CD8-positive, alpha-beta memory T cell (primary cell): ENCODE results near the gene MSH3. TPM values are rescaled to one million over a fixed set of nuclear protein-coding genes. Genes with fewer than 3 reads are reported as not detected.
"Not testable (repeated sequence)": the region's sequence is repeated elsewhere in the genome, so short reads cannot be mapped to it uniquely, and the experiment has no call there.

Experiments
- CTCF ChIA-PET: fragments of 350-600 bp; sonication (Branson Sonifier 250); formaldehyde crosslinking; loops from one replicate; lab custom pipeline; 2021; ENCODE audit warnings: antibody characterized with exemption; lab: Charles Lee
- POLR2A ChIA-PET: fragments of 350-600 bp; sonication (Branson Sonifier 250); formaldehyde crosslinking; loops from one replicate; lab custom pipeline; 2021; ENCODE audit warnings: antibody characterized with exemption; lab: Charles Lee
- DNase-seq, 5 donors: peaks; one replicate each; pipeline versions ENCODE4 v3.0.0 to v3.0.0-alpha.2; 2020 to 2022; ENCODE audit warnings: mixed read lengths in 1 of 5
- H3K27ac ChIP-seq: one replicate; pipeline ENCODE4 v1.7.0; 2013; ENCODE audit warnings: low read depth, mild to moderate bottlenecking, low read length, moderate library complexity
- H3K27me3 ChIP-seq: 2 replicates; pipeline ENCODE4 v1.7.0; 2013; ENCODE audit warnings: low read length, mild to moderate bottlenecking; ENCODE audit not compliant: insufficient read depth, poor library complexity, severe bottlenecking
- H3K36me3 ChIP-seq: 2 replicates; pipeline ENCODE4 v1.7.0; 2013; ENCODE audit warnings: mild to moderate bottlenecking, low read length, moderate library complexity; ENCODE audit not compliant: insufficient read depth
- H3K4me1 ChIP-seq: 2 replicates; pipeline ENCODE4 v1.7.0; 2013; ENCODE audit warnings: mild to moderate bottlenecking, low read length, moderate library complexity; ENCODE audit not compliant: insufficient read depth
- H3K4me3 ChIP-seq: 2 replicates; pipeline ENCODE4 v1.7.0; 2013; ENCODE audit warnings: mild to moderate bottlenecking, low read length
- H3K9me3 ChIP-seq: 2 replicates; pipeline ENCODE4 v1.7.0; 2013; ENCODE audit warnings: mild to moderate bottlenecking, low read length
- H3K27ac Mint-ChIP-seq, 8 donors: one replicate each; pipeline ENCODE4 v1.8.0; 2020 to 2021; ENCODE audit warnings: mixed read lengths in 8 of 8, mild to moderate bottlenecking in 6 of 8, inconsistent platforms in 3 of 8, moderate library complexity in 3 of 8
- H3K27me3 Mint-ChIP-seq, 2 donors: one replicate each; pipeline ENCODE4 v1.8.0; 2020 to 2021; ENCODE audit warnings: mixed read lengths in 2 of 2, mild to moderate bottlenecking in 1 of 2, moderate library complexity in 1 of 2
- H3K36me3 Mint-ChIP-seq, 3 donors: one replicate each; pipeline ENCODE4 v1.8.0; 2020 to 2021; ENCODE audit warnings: mixed read lengths in 3 of 3, inconsistent platforms in 1 of 3, mild to moderate bottlenecking in 1 of 3
- H3K4me1 Mint-ChIP-seq, 3 donors: one replicate each; pipeline ENCODE4 v1.8.0; 2020 to 2021; ENCODE audit warnings: mixed read lengths in 3 of 3, inconsistent platforms in 1 of 3, mild to moderate bottlenecking in 1 of 3
- H3K4me3 Mint-ChIP-seq, 7 donors: one replicate each; pipeline ENCODE4 v1.8.0; 2020 to 2021; ENCODE audit warnings: mixed read lengths in 7 of 7, mild to moderate bottlenecking in 6 of 7, moderate library complexity in 4 of 7, inconsistent platforms in 2 of 7
- H3K9me3 Mint-ChIP-seq, 5 donors: one replicate each; pipeline ENCODE4 v1.8.0; 2020 to 2022; ENCODE audit warnings: mixed read lengths in 5 of 5, mild to moderate bottlenecking in 3 of 5, moderate library complexity in 2 of 5, inconsistent platforms in 1 of 5
- polyA plus RNA-seq: library from polyadenylated mRNA; unstranded; fragments of 300-500 nt; fragmentation: Illumina TruSeq; gene quantifications from one replicate; pipeline ENCODE4 v1.2.3, GENCODE V29; 2021
- total RNA-seq, 2 experiments: library from RNA; stranded (reverse); gene quantifications; one replicate each; pipeline ENCODE4 v1.2.3, GENCODE V29; 2021

Gene MSH3
- total and polyA plus RNA-seq, 3 experiments from 2014 or later, result 13.1 to 19.8 (median 19.2) TPM

DNA sequence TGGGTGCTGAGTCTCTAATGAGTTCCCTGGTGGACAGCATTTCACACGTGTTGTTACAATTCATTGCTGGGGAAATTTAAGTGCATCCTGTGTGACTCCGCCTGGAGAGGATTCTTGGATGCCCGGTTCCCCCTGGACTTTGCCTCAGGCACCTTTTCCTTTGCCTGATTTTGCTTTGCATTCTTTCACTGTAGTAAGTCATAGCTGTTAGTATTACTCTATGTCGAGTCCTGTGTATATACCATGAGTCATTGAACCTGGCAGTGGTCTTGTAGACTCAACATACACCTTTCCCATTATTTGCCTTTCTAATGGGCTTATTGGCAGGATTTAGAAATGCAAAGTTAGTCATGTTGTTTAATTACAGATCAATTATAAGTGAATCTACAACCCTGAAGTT lies 82.3 kb downstream of the MSH3 start:
- peaks cover 13 to 28% (median 20%) of the 10 kb centered on the region in 3 donors for H3K36me3 Mint-ChIP-seq
- POLR2A ChIA-PET, result no interaction called here

DNA sequence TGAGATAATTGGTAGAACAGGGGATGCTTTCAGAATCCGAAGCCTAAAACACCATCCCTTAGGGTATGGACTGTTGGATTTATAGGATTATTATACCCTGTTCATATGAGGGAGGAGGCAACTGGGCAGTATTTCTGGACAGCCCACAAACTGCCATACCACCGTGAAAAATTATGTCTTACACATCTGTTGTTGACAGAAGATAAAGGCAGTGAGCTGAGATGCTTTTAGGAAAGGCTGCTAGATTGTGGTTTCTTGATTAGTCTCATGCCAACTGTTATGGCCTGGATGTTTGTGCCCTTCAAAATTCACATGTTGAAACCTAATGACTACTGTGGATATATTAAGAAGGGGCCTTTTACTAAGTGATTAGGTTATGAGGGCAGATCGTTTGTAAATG lies 84.0 kb downstream of the MSH3 start:
- peak overlapping the region in 7 of 8 donors; percentile 4 to 52 (median 20) for H3K27ac Mint-ChIP-seq
- Histone ChIP-seq H3K27me3 (no peaks in the 10 kb centered on the region), H3K4me1 (peaks cover 6% of the 10 kb centered on the region), H3K27ac (no peak overlapping the region), H3K4me3 (no peak overlapping the region), H3K9me3 (no peaks in the 10 kb centered on the region), H3K36me3 (no peaks in the 10 kb centered on the region)
- H3K27me3 Mint-ChIP-seq, result no peaks in the 10 kb centered on the region
- H3K4me1 Mint-ChIP-seq, result peaks cover 36 to 63% (median 56%) of the 10 kb centered on the region in 3 donors
- ChIA-PET POLR2A (no interaction called here), CTCF (no interaction called here)
- no peaks in the 10 kb centered on the region for H3K9me3 Mint-ChIP-seq
- H3K36me3 Mint-ChIP-seq, result peaks cover 6 to 30% (median 16%) of the 10 kb centered on the region in 3 donors
- no peak overlapping the region for H3K4me3 Mint-ChIP-seq
- DNase-seq, result no peak

More for the DNA sequence above, 82.3 kb downstream of the MSH3 start:
- Mint-ChIP-seq H3K4me1 (peaks cover 32 to 49% (median 42%) of the 10 kb centered on the region in 3 donors), H3K9me3 (no peaks in the 10 kb centered on the region), H3K27me3 (no peaks in the 10 kb centered on the region), H3K4me3 (no peak overlapping the region), H3K27ac (peak overlapping the region in 1 of 8 donors; percentile 62)
- Histone ChIP-seq H3K4me1 (peaks cover 6% of the 10 kb centered on the region), H3K4me3 (no peak overlapping the region), H3K27ac (no peak overlapping the region), H3K36me3 (no peaks in the 10 kb centered on the region), H3K27me3 (no peaks in the 10 kb centered on the region), H3K9me3 (no peaks in the 10 kb centered on the region)
- no peak for DNase-seq
- CTCF ChIA-PET, result no interaction called here

DNA sequence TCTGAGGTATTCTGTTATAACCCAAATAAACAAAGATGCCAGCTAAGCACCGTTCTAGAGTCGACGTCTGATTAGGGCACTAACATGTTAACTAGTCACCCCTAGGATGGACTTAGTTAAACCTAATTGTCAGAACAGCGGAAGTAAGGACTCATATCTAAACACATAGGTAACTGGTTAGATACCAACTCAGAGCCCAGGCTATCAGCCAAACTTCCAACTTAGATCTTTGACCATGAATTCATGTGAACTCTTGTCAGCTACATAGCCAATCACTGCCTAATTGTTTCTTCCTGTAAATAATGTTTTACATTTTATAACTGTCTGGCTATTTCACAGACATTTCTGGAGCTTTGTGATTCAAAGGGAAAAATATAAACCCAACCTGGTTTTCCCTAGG lies 84.6 kb downstream of the MSH3 start:
- H3K36me3 Mint-ChIP-seq, result peaks cover 6 to 28% (median 20%) of the 10 kb centered on the region in 3 donors
- H3K9me3 ChIP-seq, result no peaks in the 10 kb centered on the region
- H3K4me1 ChIP-seq, result peaks cover 6% of the 10 kb centered on the region
- H3K4me3 Mint-ChIP-seq, result no peak overlapping the region
- H3K27me3 Mint-ChIP-seq, result no peaks in the 10 kb centered on the region
- DNase-seq, result no peak
- H3K27ac Mint-ChIP-seq, result peak overlapping the region in 5 of 8 donors; percentile 9 to 73 (median 59)
- ChIA-PET POLR2A (no interaction called here), CTCF (no interaction called here)
- H3K27ac ChIP-seq, result no peak overlapping the region
- no peaks in the 10 kb centered on the region for H3K27me3 ChIP-seq
- H3K9me3 Mint-ChIP-seq, result peaks cover 0 to 1% (median 0%) of the 10 kb centered on the region in 5 donors
- no peaks in the 10 kb centered on the region for H3K36me3 ChIP-seq
- H3K4me1 Mint-ChIP-seq, result peaks cover 39 to 66% (median 59%) of the 10 kb centered on the region in 3 donors
- no peak overlapping the region for H3K4me3 ChIP-seq

DNA sequence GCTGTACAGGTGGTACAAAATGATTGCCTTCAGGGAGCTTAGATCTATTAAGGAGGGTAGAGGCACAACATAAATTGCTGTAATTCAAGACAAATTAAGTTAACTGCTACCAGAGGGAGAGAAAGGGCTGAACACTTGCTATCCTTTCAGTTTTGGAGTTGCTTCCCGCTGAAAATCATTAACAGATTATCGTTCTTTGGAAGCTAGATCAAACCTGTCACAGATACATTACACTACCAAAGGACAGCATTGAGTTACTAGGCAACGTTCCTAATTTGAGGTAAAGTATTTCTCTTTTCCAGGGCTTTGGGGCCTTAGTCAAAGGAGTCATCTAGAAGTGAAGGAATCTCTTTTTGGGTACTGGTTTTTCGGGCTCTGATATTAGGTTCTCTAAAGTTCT lies 85.0 kb downstream of the MSH3 start:
- no peaks in the 10 kb centered on the region for H3K27me3 Mint-ChIP-seq
- peaks cover 0 to 5% (median 0%) of the 10 kb centered on the region in 5 donors for H3K9me3 Mint-ChIP-seq
- no peaks in the 10 kb centered on the region for H3K27me3 ChIP-seq
- DNase-seq, result no peak
- H3K27ac ChIP-seq, result no peak overlapping the region
- no peak overlapping the region for H3K4me3 ChIP-seq
- no peaks in the 10 kb centered on the region for H3K36me3 ChIP-seq
- H3K9me3 ChIP-seq, result no peaks in the 10 kb centered on the region
- peaks cover 6% of the 10 kb centered on the region for H3K4me1 ChIP-seq
- ChIA-PET POLR2A (no interaction called here), CTCF (no interaction called here)
- H3K4me1 Mint-ChIP-seq, result peaks cover 42 to 70% (median 63%) of the 10 kb centered on the region in 3 donors
- H3K27ac Mint-ChIP-seq, result peak overlapping the region; percentile 17 to 73 (median 62)
- peaks cover 8 to 28% (median 24%) of the 10 kb centered on the region in 3 donors for H3K36me3 Mint-ChIP-seq
- H3K4me3 Mint-ChIP-seq, result no peak overlapping the region

DNA sequence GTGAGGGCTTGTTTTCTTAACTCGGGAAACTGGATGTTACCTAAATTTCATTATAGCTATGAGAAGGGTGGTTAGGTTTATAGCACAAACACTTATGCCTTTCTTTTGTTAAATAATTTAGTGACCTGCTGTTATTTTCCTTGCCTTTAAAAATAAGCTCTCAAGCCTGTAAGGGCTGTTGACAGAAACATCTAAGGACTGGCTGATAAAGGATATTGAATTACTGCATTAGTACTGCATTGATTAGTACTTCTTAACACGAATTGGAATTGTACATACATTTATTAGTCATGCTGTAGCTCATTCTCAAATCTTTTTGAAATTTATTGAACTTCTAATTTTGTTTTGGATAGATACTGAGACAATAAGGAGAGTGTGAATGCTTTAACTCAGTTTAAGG lies 85.4 kb downstream of the MSH3 start:
- H3K4me3 Mint-ChIP-seq, result peak overlapping the region in 3 of 7 donors; percentile 11 to 20 (median 20)
- Histone ChIP-seq H3K4me1 (peaks cover 6% of the 10 kb centered on the region), H3K36me3 (peaks cover 4% of the 10 kb centered on the region), H3K27me3 (no peaks in the 10 kb centered on the region), H3K9me3 (no peaks in the 10 kb centered on the region), H3K4me3 (no peak overlapping the region), H3K27ac (no peak overlapping the region)
- peak overlapping the region in 6 of 8 donors; percentile 41 to 73 (median 66) for H3K27ac Mint-ChIP-seq
- ChIA-PET CTCF (no interaction called here), POLR2A (no interaction called here)
- H3K27me3 Mint-ChIP-seq, result no peaks in the 10 kb centered on the region
- peaks cover 46 to 74% (median 67%) of the 10 kb centered on the region in 3 donors for H3K4me1 Mint-ChIP-seq
- H3K9me3 Mint-ChIP-seq, result peaks cover 0 to 5% (median 0%) of the 10 kb centered on the region in 5 donors
- H3K36me3 Mint-ChIP-seq, result peaks cover 9 to 28% (median 28%) of the 10 kb centered on the region in 3 donors
- DNase-seq, result no peak

DNA sequence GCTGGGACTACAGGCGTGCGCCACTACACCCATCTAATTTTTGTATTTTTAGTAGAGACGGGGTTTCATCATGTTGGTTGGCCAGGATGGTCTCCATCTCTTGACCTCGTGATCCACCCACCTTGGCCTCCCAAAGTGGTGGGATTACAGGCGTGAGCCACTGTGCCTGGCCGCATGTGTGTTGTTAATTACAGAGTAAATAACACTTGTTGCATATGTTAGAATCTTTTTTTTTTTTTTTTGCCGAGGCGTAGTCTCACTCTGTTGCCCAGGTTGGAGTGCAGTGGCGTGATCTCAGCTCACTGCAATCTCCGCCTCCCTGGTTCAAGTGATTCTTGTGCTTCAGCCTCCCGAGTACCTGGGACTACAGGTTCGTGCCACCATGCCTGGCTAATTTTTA lies 86.0 kb downstream of the MSH3 start:
- H3K4me3 ChIP-seq, H3K9me3 ChIP-seq, CTCF ChIA-PET, H3K27me3 ChIP-seq, H3K4me1 ChIP-seq, H3K27me3 Mint-ChIP-seq, DNase-seq, H3K36me3 ChIP-seq, POLR2A ChIA-PET, H3K9me3 Mint-ChIP-seq, H3K27ac ChIP-seq: not testable (repeated sequence)
- peak overlapping the region in 7 of 8 donors; percentile 37 to 91 (median 71) for H3K27ac Mint-ChIP-seq
- H3K36me3 Mint-ChIP-seq, result peaks cover 13 to 33% (median 32%) of the 10 kb centered on the region in 3 donors
- H3K4me1 Mint-ChIP-seq, result peaks cover 50 to 80% (median 72%) of the 10 kb centered on the region in 3 donors
- peak overlapping the region in 5 of 7 donors; percentile 24 to 79 (median 76) for H3K4me3 Mint-ChIP-seq

DNA sequence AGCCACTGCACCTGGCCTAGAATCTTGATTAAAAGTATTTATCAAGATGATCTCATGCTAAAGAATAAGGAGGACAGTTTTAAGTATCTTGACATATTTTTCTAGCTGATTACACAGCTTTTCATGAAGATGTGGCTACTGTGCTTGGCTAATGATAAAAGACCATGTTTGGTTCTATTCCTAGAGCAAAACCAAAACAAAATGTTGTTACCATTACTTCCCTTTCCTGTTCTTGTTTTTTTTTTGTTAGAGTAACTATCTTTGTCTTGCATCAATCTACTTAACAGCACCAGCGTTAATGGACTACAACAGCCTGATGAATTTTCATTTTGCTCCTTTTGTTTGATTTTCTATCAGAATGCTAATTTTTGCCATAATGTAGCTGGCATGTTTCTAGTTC lies 86.5 kb downstream of the MSH3 start:
- DNase-seq, result no peak
- CTCF ChIA-PET, result no interaction called here
- Mint-ChIP-seq H3K27me3 (no peaks in the 10 kb centered on the region), H3K36me3 (peaks cover 15 to 37% (median 35%) of the 10 kb centered on the region in 3 donors), H3K9me3 (peaks cover 0 to 5% (median 0%) of the 10 kb centered on the region in 5 donors), H3K4me3 (peak overlapping the region; percentile 24 to 79 (median 76)), H3K27ac (peak overlapping the region; percentile 37 to 91 (median 74)), H3K4me1 (peaks cover 50 to 85% (median 78%) of the 10 kb centered on the region in 3 donors)
- Histone ChIP-seq H3K36me3 (peaks cover 5% of the 10 kb centered on the region), H3K27ac (no peak overlapping the region), H3K4me3 (no peak overlapping the region), H3K4me1 (peaks cover 6% of the 10 kb centered on the region), H3K27me3 (no peaks in the 10 kb centered on the region), H3K9me3 (no peaks in the 10 kb centered on the region)
- POLR2A ChIA-PET, result interaction anchor here (0.7 to 0.9 kb wide), 2 partner anchors 18 to 560 kb away, joined by 3 read pairs; partner anchors contain the start of gene ZCCHC9

DNA sequence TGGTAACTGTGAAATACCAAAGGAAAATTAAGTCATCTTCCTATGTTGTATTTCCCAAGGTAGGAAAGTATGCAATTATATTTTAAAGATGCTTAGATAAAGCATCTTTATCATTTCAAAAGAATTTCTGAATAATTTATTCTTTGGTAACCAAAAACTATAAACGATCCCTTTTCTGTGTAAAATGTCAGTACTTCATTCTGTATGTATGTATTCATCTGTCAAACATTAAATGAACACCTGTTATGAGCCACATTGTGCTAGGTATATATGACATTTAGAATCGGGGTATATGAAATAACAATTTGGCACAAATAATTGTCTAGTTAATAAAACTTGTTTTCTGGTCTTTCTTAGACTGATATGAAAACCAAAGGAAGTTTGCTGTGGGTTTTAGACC lies 89.7 kb downstream of the MSH3 start:
- H3K27ac Mint-ChIP-seq, result peak overlapping the region in 1 of 8 donors; percentile 17
- Histone ChIP-seq H3K27me3 (no peaks in the 10 kb centered on the region), H3K27ac (no peak overlapping the region), H3K4me3 (no peak overlapping the region), H3K36me3 (peaks cover 5% of the 10 kb centered on the region), H3K9me3 (no peaks in the 10 kb centered on the region), H3K4me1 (peaks cover 6% of the 10 kb centered on the region)
- no peak for DNase-seq
- ChIA-PET POLR2A (no interaction called here), CTCF (no interaction called here)
- peak overlapping the region in 3 of 7 donors; percentile 35 to 45 (median 44) for H3K4me3 Mint-ChIP-seq
- H3K9me3 Mint-ChIP-seq, result peaks cover 0 to 5% (median 0%) of the 10 kb centered on the region in 5 donors
- no peaks in the 10 kb centered on the region for H3K27me3 Mint-ChIP-seq
- peaks cover 36 to 73% (median 62%) of the 10 kb centered on the region in 3 donors for H3K4me1 Mint-ChIP-seq
- H3K36me3 Mint-ChIP-seq, result peaks cover 36 to 61% (median 50%) of the 10 kb centered on the region in 3 donors
